ENCODE results near the gene RARA.

GRCh38 chr17:40348562-40349476 is 39.8 kb downstream of the RARA start:
- TF ChIP-seq POLR2AphosphoS5 (IDR thresholded peaks at IDR 0.05; ENCODE audit: borderline replicate concordance, low read depth, low read length) (no peak), EZH2 (IDR thresholded peaks at IDR 0.05) (no peak), FOXP2 (optimal IDR thresholded peaks at IDR 0.05; ENCODE audit: control extremely low read depth, extremely low read length, insufficient read depth) (no peak)
